IgD-negative memory B cell (primary cell): Measurements from ENCODE around the gene CRYL1. TPM values are rescaled to one million over a fixed set of nuclear protein-coding genes. Genes with fewer than 3 reads are reported as not detected.

Source experiments
- H3K27ac Mint-ChIP-seq, 3 donors: one replicate each; pipeline ENCODE4 v1.8.0; 2020 to 2022; ENCODE audit warnings: mild to moderate bottlenecking in 3 of 3, mixed read lengths in 3 of 3, moderate library complexity in 1 of 3
- H3K27me3 Mint-ChIP-seq: one replicate; pipeline ENCODE4 v1.8.0; 2021; ENCODE audit warnings: mixed read lengths
- H3K36me3 Mint-ChIP-seq: one replicate; pipeline ENCODE4 v1.8.0; 2020; ENCODE audit warnings: mild to moderate bottlenecking, mixed read lengths
- H3K4me1 Mint-ChIP-seq, 3 donors: one replicate each; pipeline ENCODE4 v1.8.0; 2020 to 2022; ENCODE audit warnings: mixed read lengths in 3 of 3, mild to moderate bottlenecking in 1 of 3
- H3K4me3 Mint-ChIP-seq, 4 donors: one replicate each; pipeline ENCODE4 v1.8.0; 2020 to 2022; ENCODE audit warnings: mild to moderate bottlenecking in 4 of 4, mixed read lengths in 4 of 4, moderate library complexity in 3 of 4
- H3K9me3 Mint-ChIP-seq, 3 donors: one replicate each; pipeline ENCODE4 v1.8.0; 2020 to 2021; ENCODE audit warnings: mixed read lengths in 3 of 3, mild to moderate bottlenecking in 1 of 3
- polyA plus RNA-seq: library from polyadenylated mRNA; unstranded; fragments of 300-500 nt; fragmentation: Illumina TruSeq; gene quantifications from one replicate; pipeline ENCODE4 v1.2.3, GENCODE V29; 2021

CRYL1 gene, protein sequence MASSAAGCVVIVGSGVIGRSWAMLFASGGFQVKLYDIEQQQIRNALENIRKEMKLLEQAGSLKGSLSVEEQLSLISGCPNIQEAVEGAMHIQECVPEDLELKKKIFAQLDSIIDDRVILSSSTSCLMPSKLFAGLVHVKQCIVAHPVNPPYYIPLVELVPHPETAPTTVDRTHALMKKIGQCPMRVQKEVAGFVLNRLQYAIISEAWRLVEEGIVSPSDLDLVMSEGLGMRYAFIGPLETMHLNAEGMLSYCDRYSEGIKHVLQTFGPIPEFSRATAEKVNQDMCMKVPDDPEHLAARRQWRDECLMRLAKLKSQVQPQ
- 32.3 TPM for polyA plus RNA-seq

DNA sequence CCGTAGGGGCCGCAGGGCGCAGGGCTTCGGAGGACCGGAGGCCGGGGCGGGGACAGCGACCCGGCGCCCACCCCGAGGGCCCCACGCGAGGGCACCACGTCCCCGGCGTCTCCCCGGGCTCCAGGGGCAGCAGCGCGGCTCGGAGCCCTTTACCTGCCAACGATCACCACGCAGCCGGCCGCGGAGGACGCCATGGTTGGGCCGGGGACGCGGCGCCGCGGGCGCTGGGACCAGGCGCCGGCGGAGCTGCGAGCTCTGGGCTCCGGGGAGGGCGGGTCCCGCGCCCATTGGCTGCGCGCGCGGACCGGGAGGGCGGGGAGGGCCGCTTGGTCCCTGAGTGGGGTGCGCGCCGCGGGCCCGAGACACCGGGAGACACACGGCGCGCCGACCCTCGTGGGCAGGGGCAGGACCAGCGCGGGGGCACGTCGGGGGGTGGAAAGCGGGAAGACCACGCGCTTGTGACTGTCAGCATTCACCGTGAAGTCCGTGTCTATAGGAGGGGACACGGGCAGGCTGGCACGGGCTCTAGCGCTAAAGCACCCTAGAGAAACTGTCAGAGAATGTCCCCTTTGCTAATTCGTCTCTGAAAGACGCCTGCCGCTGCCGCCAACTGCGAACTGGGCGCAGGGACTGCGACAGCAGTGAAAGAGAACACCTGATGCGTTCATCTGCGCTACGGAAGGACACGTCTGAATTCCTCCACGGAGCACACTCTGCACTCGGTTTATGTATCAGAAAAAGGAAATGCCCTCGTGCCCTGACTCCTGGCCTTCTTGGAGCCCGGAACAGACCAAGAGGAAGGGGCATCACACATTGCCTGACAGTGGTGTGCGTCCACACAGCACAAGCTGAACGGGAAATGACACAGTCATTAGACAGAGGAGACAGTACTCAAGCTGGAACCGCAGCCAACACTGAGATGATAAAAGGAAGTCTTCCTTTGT is at the start of gene CRYL1:
Gene CRYL1, minus strand, starts transcription at position 257 of the 944 bp plus-strand sequence. Its CDS starts 63 bp downstream, at position 194.
- no peaks in the 10 kb centered on the region for H3K27me3 Mint-ChIP-seq
- H3K27ac Mint-ChIP-seq, result peak within 1 kb of the TSS; percentile 44 to 66 (median 63)
- no peaks in the 10 kb centered on the region for H3K9me3 Mint-ChIP-seq
- peaks cover 3% of the 10 kb centered on the region for H3K36me3 Mint-ChIP-seq
- peaks cover 9 to 15% (median 10%) of the 10 kb centered on the region in 3 donors for H3K4me1 Mint-ChIP-seq
- peak within 1 kb of the TSS; percentile 91 to 97 (median 94) for H3K4me3 Mint-ChIP-seq

DNA sequence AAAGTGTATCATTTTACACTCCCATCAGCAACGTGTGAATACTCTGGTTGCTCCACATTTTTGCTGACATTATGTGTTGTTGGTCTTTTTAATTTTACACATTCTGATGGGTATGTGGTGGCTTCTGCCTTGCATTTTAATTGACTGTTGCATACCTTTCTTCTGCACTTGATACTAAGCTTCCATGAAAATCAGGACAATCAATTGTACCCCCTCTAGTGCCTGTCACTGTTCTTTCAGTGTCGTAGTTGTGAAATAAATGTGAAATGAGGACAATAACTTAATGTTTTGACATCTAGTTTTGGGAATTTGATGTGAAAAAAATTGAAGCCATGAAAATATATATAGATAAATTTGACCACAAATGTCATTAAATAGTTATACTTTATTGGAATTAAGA is 48.0 kb upstream of the CRYL1 start:
- H3K4me1 Mint-ChIP-seq, result peaks cover 0 to 12% (median 0%) of the 10 kb centered on the region in 3 donors
- no peak overlapping the region for H3K4me3 Mint-ChIP-seq
- no peaks in the 10 kb centered on the region for H3K27me3 Mint-ChIP-seq
- H3K36me3 Mint-ChIP-seq, result peaks cover 30% of the 10 kb centered on the region
- H3K9me3 Mint-ChIP-seq, result peaks cover 0 to 6% (median 2%) of the 10 kb centered on the region in 3 donors
- H3K27ac Mint-ChIP-seq, result no peak overlapping the region

DNA sequence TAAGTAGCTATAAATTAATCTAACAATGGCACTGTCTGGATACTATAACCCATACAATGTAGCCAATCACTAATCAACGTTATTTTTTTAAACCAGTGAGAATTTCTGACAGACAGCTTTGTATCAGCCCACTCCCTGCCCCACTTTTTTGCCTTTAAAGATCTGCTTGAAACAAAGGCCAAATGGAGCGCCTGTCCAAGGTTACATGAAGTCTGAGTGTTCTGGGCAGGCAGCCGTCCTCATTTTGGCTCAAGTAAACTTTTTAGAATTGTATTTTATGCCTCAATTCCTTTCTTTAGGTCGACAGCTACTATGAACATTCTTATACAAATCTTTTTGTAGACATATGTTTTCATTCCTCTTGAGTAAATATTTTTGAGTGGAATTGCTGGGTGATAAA is 47.5 kb upstream of the CRYL1 start:
- Mint-ChIP-seq H3K4me3 (no peak overlapping the region), H3K9me3 (peaks cover 0 to 6% (median 2%) of the 10 kb centered on the region in 3 donors), H3K4me1 (peaks cover 1 to 13% (median 2%) of the 10 kb centered on the region in 3 donors), H3K27ac (no peak overlapping the region), H3K27me3 (no peaks in the 10 kb centered on the region), H3K36me3 (peaks cover 28% of the 10 kb centered on the region)

DNA sequence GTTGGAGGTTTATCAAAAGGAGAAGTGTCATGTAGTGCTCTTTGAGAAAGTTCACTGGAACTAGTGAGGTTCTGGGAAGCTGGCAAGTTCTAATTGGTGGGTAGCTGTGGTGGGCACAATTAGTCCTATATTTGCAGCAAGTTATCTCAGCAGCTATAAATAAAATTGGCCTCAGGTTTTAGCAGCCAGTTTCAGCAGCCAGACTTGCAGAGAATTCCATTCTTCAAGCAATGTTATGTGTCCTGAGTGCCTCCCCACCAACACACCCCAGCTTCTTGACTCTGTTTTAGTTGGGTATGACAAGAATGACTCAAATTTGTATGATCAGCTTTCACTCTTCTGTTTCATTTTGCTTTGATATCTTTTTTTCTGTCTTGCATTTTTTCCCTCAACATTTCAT is 46.0 kb upstream of the CRYL1 start:
- Mint-ChIP-seq H3K4me3 (peak overlapping the region in 1 of 4 donors; percentile 61), H3K27me3 (no peaks in the 10 kb centered on the region), H3K4me1 (peaks cover 6 to 11% (median 11%) of the 10 kb centered on the region in 3 donors), H3K36me3 (peaks cover 19% of the 10 kb centered on the region), H3K9me3 (peaks cover 0 to 4% (median 2%) of the 10 kb centered on the region in 3 donors), H3K27ac (no peak overlapping the region)

DNA sequence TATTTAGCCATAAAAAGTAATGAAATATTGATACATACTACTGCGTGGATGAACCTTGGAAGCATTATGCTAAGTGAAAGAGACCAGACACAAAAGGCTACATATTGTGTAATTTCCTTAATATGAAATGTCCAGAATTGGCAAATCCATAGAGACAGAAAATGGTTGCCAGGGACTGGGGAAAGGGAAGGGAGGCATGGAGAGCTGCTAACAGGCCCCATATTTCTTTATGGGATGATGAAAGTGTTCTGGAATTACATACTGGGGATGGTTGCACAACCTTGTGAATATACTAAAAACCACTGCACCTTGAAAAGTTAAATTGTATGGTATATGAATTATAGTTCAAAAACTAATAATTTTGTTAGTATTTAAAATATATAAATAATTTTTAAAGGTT is 44.9 kb upstream of the CRYL1 start:
- Mint-ChIP-seq H3K4me3 (peak overlapping the region in 1 of 4 donors; percentile 2), H3K4me1 (peaks cover 11 to 16% (median 14%) of the 10 kb centered on the region in 3 donors), H3K36me3 (peaks cover 15% of the 10 kb centered on the region), H3K9me3 (peaks cover 0 to 2% (median 0%) of the 10 kb centered on the region in 3 donors), H3K27me3 (no peaks in the 10 kb centered on the region), H3K27ac (no peak overlapping the region)

DNA sequence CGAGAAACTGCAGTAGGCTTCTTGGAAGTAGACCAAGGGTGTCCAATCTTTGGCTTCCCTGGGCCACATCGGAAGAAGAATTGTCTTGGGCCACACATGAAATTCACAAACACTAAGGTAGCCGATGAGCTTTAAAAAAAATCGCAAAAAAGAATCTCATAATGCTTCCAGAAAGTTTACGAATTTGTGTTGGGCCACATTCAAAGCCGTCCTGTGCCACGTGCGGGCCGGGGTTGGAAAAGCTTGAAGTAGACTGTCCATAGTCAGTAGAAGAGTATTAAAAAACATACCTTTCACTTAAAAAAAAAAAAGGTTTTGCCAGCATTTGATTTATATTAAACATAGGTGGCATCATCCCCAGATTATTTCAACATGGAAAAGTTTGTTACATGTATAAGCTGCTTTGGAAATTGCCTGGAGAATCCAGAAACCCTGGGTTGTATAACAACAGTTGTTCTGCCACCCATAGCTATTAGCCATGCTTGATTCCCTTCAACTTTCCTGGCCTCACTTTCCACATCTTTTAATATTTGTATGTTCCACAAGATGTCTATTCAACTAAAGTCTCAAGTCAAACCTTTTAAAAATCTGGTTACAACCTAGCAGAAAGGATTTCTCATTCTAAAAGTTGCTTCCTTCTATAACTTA is 42.3 kb upstream of the CRYL1 start:
- peak overlapping the region; percentile 85 to 94 (median 86) for H3K27ac Mint-ChIP-seq
- no peaks in the 10 kb centered on the region for H3K27me3 Mint-ChIP-seq
- H3K4me1 Mint-ChIP-seq, result peaks cover 10 to 16% (median 11%) of the 10 kb centered on the region in 3 donors
- H3K4me3 Mint-ChIP-seq, result peak overlapping the region; percentile 86 to 98 (median 96)
- peaks cover 10% of the 10 kb centered on the region for H3K36me3 Mint-ChIP-seq
- peaks cover 0 to 3% (median 2%) of the 10 kb centered on the region in 3 donors for H3K9me3 Mint-ChIP-seq

DNA sequence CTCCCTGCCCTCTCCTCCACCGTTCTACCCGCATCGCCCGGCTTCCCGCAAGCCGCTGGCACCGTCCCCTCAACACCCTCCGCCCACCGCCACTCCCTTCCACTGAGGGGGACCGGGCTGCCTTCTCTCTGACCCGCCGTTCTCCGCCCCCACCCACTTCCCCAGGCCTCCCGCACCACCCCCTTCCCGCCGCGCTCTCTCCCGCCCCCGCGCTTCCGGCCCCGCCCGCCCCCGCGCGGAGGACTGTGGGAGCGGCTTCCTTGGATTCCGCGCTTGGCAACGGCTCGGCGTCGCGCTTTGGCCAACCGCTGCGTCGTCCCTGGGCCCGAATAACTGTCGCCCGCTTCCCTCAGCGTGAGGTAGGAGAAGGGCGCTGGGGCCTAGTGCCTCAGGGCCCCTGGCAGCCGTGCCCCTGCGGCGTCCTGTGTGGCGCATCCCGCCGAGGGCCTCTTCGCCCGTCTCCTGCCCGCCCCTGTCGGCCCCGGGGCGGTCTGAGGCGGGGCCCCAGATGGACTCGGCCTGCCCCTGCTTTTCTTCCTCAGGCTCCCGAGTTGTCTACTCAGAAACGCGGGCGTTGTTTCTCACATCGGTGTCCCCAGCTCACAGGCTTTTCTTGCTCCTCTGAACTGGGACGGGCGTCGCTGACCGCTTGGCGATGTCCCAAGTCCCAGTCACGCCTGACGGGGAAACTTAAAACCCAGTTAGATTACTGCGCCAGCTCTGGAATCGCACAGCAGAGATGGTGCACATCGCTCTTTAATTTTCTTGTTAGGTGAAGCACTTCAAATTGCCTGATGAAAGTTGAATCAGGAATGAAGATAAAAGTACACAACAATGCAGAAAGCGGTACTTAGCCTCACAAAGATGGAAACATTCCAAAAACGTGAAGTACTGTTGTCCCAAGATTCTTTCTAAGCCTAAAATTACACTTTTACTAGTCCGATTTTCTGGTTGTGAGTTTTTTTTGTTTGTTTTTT is 41.5 kb upstream of the CRYL1 start, which contains the start of gene IFT88:
Gene IFT88, plus strand, starts transcription at position 260 of the 977 bp plus-strand sequence. CDS start 7,229 bp downstream, outside the sequence.
- H3K4me3 Mint-ChIP-seq, result peak within 1 kb of the TSS; percentile 86 to 98 (median 96)
- no peaks in the 10 kb centered on the region for H3K27me3 Mint-ChIP-seq
- peaks cover 7 to 16% (median 11%) of the 10 kb centered on the region in 3 donors for H3K4me1 Mint-ChIP-seq
- H3K36me3 Mint-ChIP-seq, result peaks cover 7% of the 10 kb centered on the region
- H3K27ac Mint-ChIP-seq, result peak within 1 kb of the TSS; percentile 86 to 94 (median 86)
- peaks cover 0 to 3% (median 2%) of the 10 kb centered on the region in 3 donors for H3K9me3 Mint-ChIP-seq

DNA sequence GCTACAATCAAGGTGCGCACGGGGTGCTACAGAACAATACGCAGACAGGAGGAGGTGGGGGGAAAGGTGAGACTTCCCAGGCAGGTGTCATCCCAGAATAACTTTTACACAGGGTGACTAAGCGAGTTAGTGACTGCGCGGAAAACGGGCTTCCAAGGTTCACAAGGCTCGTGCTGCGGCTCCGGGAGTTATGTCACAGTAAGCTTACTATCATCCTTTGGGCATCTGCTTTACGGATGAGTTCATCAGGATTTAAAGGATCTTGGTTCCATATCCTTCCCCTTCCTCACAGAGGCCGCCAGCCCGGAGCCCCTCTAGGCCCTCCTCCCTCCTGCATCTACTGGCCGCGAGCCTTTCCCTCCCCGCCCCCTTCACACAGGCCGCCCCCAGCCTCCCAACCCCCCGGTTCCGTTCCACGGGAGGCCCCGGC is 40.8 kb upstream of the CRYL1 start:
- Mint-ChIP-seq H3K36me3 (peaks cover 6% of the 10 kb centered on the region), H3K4me3 (peak overlapping the region; percentile 86 to 98 (median 96)), H3K27ac (peak overlapping the region; percentile 63 to 86 (median 64)), H3K4me1 (peaks cover 5 to 16% (median 11%) of the 10 kb centered on the region in 3 donors), H3K27me3 (no peaks in the 10 kb centered on the region), H3K9me3 (peaks cover 0 to 3% (median 1%) of the 10 kb centered on the region in 3 donors)

DNA sequence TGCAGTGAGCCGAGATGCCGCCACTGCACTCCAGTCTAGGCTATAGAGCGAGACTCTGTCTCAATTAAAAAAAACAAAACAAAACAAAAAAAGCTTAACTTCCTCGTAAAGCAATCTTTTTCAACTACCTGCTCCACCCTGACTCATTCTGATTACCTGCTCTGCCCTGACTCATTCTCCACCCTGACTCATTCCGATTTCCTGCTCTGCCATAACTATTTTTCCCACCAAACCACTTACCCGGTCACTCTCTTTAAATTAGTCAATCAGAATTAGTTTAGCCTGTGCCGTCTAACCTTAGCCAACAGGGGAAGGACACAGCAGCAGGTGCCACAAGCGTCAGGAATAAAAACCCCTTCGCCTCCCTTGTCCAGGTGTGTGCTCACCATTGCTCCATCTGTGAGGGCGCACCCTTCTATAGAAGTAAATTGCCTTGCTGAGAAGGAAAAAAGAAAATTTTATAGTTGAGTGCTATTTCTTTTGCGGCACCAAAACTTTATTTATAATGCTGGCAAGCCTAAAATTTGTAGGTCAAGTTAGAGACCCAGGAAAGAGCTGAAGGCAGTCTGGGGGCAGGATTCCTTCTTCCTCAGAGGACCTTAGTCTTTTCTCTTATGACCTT is 39.6 kb upstream of the CRYL1 start:
- peaks cover 0 to 3% (median 0%) of the 10 kb centered on the region in 3 donors for H3K9me3 Mint-ChIP-seq
- peak overlapping the region; percentile 30 to 97 (median 83) for H3K4me3 Mint-ChIP-seq
- H3K36me3 Mint-ChIP-seq, result peaks cover 7% of the 10 kb centered on the region
- peak overlapping the region in 2 of 3 donors; percentile 21 to 68 for H3K27ac Mint-ChIP-seq
- H3K4me1 Mint-ChIP-seq, result peaks cover 5 to 16% (median 11%) of the 10 kb centered on the region in 3 donors
- no peaks in the 10 kb centered on the region for H3K27me3 Mint-ChIP-seq

DNA sequence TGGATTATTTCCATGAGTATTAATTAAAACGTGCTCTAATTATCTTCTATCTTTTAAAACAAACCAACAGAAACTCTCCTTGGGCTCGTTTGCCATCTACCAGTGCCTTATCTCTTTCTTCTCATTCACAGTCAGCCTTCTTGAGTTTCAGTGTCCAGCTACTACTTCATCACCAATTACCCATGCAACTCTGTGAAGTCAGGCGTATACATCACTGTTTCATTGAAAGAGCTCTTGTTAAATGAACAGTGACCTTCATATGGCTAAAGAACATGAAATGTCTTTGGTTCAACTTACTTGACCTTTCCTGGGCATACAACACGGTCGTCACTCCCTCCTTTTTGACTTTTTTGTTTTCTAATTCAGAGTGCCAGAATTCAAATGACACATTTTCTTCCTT is 36.1 kb upstream of the CRYL1 start:
- Mint-ChIP-seq H3K4me1 (peaks cover 3 to 5% (median 4%) of the 10 kb centered on the region in 3 donors), H3K27ac (no peak overlapping the region), H3K9me3 (peaks cover 0 to 3% (median 0%) of the 10 kb centered on the region in 3 donors), H3K4me3 (no peak overlapping the region), H3K36me3 (peaks cover 5% of the 10 kb centered on the region), H3K27me3 (no peaks in the 10 kb centered on the region)

DNA sequence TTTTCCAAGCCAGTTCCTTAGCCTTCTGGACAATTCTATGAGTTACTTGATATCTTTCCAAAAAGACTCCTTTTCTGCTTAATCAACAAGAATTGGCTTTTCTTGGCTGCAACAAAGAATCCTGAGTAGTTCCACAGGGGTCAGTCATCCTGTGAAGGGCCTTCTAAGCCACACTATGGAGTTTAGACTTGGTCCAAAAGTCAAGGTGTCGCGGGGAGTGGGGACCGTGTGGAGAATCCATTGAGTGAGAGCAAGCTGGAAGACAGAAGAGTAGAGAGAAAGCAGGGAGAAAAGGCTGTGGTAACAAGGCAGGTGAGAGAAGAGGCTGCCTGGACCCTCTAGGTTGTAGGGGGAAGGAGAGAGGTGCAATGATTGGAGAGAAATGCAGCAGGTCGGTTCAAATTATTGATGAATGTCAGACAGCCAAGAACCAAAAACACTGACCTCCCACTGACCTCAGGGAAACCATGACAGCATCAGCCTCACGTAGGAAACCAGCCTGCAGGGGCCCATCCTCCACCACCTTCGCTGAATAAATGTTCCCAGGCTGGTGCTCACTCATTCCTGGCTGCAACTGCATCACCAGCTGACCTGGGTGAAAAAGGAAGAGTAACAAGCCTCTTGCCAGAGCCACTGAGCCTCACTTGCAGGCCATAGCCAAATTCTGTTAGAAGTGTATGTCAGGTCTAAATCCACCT is 34.2 kb upstream of the CRYL1 start:
- H3K27ac Mint-ChIP-seq, result no peak overlapping the region
- no peaks in the 10 kb centered on the region for H3K9me3 Mint-ChIP-seq
- no peaks in the 10 kb centered on the region for H3K27me3 Mint-ChIP-seq
- H3K36me3 Mint-ChIP-seq, result peaks cover 1% of the 10 kb centered on the region
- H3K4me1 Mint-ChIP-seq, result no peaks in the 10 kb centered on the region
- H3K4me3 Mint-ChIP-seq, result no peak overlapping the region

DNA sequence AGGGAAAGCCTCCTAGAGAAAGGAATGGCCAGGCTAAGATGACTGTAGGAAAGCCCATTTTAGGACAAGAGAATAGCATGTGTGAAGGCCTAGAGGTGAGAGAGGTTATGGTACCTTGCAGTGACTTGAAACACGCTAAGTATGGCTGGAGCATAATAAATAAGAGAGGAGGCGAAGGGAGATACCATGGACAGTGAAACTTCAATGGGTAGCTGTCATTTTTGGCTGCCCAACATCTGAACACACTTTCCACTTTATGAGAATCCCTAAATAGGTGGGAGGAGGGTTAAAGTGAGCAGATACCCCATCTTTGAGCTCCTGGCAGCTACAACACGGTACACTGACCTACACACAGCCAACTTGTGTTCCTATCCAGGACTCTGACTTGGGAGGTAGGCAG is 33.3 kb upstream of the CRYL1 start:
- no peak overlapping the region for H3K4me3 Mint-ChIP-seq
- peaks cover 1% of the 10 kb centered on the region for H3K36me3 Mint-ChIP-seq
- H3K27me3 Mint-ChIP-seq, result no peaks in the 10 kb centered on the region
- H3K4me1 Mint-ChIP-seq, result no peaks in the 10 kb centered on the region
- H3K9me3 Mint-ChIP-seq, result no peaks in the 10 kb centered on the region
- no peak overlapping the region for H3K27ac Mint-ChIP-seq

DNA sequence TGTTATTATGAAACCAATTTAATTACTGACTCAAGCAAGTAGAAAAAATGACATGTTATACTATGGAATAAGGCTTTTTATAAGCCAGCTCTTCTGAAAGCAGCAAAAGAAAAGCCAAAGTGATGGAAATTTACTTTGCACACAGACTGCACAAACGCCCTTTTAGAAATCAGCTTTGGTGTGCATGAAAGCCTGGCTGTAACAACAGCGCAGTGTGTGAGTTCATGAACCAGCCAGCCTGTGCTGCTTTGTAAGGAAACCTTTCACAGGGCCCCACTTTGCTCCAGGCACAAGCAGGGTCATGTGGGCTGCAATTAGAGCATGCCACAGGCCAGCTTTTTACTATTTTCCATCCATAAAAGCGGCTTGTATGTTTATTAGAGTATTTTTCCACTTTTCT is 27.7 kb upstream of the CRYL1 start:
- Mint-ChIP-seq H3K4me3 (no peak overlapping the region), H3K27me3 (no peaks in the 10 kb centered on the region), H3K27ac (no peak overlapping the region), H3K9me3 (no peaks in the 10 kb centered on the region), H3K36me3 (no peaks in the 10 kb centered on the region), H3K4me1 (peaks cover 0 to 3% (median 0%) of the 10 kb centered on the region in 3 donors)
